ENCODE results near the gene STAT2.
A peak's percentile ranks its signal among the peaks of the same experiment; 100 is the strongest.
"Not testable (repeated sequence)": the region's sequence is repeated elsewhere in the genome, so short reads cannot be mapped to it uniquely, and the experiment has no call there.

The STAT2 gene

DNA sequence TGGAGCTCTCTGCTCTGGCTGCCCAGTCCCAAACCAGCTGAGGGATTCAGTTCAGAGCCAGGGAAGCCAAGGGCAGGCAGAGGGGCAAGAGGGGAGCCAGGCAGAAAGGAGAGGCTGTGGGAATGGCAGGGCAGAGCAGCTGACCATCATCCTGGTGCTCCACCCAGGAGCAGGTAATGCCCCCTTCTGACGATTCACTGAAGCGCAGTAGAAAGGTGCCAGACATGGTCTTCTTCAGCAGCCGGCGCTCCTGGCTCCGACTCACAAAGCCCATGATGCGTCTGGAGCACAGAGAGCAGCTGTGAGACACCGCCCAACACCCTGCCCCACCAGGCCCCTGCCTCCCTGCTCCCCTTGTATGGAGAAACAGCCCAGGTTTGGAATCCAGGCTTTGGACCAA is 13.2 kb downstream of the STAT2 start:
- peak; percentile 39 for DNase-seq (ENCODE audit: low read depth)
- no peak for TF ChIP-seq MYC (IDR thresholded peaks at IDR 0.05; ENCODE audit: low read depth, low read length)
- TF ChIP-seq, protein P1, sequence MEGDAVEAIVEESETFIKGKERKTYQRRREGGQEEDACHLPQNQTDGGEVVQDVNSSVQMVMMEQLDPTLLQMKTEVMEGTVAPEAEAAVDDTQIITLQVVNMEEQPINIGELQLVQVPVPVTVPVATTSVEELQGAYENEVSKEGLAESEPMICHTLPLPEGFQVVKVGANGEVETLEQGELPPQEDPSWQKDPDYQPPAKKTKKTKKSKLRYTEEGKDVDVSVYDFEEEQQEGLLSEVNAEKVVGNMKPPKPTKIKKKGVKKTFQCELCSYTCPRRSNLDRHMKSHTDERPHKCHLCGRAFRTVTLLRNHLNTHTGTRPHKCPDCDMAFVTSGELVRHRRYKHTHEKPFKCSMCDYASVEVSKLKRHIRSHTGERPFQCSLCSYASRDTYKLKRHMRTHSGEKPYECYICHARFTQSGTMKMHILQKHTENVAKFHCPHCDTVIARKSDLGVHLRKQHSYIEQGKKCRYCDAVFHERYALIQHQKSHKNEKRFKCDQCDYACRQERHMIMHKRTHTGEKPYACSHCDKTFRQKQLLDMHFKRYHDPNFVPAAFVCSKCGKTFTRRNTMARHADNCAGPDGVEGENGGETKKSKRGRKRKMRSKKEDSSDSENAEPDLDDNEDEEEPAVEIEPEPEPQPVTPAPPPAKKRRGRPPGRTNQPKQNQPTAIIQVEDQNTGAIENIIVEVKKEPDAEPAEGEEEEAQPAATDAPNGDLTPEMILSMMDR (IDR thresholded peaks at IDR 0.05; ENCODE audit: low read depth, low read length), result peak; percentile 32
- no peak overlapping the region for H3K4me3 ChIP-seq (ENCODE audit: low read depth, low read length)

DNA sequence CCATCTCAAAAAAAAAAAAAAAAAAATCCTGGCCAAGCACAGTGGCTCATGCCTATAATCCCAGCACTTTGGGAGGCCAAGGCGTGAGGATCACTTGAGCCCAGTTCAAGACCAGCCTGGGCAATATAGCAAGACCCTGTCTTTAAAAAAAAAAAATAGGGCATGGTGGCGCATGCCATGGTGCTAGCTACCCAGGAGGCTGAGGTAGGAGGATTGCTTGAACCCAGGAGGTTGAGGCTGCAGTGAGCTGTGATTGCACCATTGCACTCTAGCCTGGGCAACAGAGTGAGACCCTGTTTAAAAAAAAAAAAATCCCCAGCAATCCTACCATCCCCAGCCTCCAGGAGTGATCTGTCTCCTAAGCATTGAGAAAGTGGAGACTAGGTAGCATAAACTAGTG is 17.6 kb downstream of the STAT2 start:
- DNase-seq (ENCODE audit: low read depth); H3K4me3 ChIP-seq (ENCODE audit: low read depth, low read length): not testable (repeated sequence)

DNA sequence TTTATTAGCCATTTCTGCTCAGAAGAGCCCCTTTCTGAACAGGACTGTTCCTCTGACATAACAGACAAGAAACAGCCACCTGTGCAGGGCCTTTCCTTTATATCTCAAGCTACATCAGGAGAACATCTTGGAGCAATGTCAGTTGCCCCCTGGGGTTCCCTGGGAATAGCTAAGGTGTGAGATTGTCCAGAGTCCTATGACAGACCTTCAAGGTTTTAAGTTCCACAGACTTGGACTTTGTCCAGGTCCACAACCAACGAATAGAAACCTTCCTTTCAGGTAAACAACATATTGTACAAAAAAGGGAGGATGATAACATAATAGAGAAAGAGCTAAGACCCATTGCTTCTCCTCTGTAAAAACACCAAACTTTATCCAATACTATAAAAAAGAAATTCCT is 18.3 kb downstream of the STAT2 start:
- TF ChIP-seq, protein P2, sequence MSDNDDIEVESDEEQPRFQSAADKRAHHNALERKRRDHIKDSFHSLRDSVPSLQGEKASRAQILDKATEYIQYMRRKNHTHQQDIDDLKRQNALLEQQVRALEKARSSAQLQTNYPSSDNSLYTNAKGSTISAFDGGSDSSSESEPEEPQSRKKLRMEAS (IDR thresholded peaks at IDR 0.05; ENCODE audit: low read depth, low read length), result no peak
- TF ChIP-seq, protein P1 (IDR thresholded peaks at IDR 0.05; ENCODE audit: low read depth, low read length), result no peak
- TF ChIP-seq POLR2A (IDR thresholded peaks at IDR 0.05; ENCODE audit: extremely low read depth, insufficient read length) (no peak), MYC (IDR thresholded peaks at IDR 0.05; ENCODE audit: low read depth, low read length) (no peak)
- no peak for DNase-seq (ENCODE audit: low read depth)
- H3K4me3 ChIP-seq (ENCODE audit: low read depth, low read length), result no peak overlapping the region

DNA sequence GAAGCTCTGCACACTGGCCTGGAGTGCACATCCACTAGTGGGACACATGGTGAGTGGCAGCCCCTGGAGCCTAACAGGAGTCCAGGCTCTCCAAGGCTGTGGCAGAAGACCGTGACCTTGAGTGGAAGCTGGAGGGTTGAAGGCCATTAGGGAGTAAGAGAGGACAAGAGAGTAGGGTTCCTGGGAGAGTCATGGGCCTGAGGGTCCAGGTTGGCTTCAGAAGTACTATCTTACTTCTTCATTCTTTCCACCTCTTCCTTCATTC is 20.8 kb downstream of the STAT2 start:
- no peak for DNase-seq (ENCODE audit: low read depth)
- no peak for TF ChIP-seq MYC (IDR thresholded peaks at IDR 0.05; ENCODE audit: low read depth, low read length)
- H3K4me3 ChIP-seq (ENCODE audit: low read depth, low read length), result no peak overlapping the region

DNA sequence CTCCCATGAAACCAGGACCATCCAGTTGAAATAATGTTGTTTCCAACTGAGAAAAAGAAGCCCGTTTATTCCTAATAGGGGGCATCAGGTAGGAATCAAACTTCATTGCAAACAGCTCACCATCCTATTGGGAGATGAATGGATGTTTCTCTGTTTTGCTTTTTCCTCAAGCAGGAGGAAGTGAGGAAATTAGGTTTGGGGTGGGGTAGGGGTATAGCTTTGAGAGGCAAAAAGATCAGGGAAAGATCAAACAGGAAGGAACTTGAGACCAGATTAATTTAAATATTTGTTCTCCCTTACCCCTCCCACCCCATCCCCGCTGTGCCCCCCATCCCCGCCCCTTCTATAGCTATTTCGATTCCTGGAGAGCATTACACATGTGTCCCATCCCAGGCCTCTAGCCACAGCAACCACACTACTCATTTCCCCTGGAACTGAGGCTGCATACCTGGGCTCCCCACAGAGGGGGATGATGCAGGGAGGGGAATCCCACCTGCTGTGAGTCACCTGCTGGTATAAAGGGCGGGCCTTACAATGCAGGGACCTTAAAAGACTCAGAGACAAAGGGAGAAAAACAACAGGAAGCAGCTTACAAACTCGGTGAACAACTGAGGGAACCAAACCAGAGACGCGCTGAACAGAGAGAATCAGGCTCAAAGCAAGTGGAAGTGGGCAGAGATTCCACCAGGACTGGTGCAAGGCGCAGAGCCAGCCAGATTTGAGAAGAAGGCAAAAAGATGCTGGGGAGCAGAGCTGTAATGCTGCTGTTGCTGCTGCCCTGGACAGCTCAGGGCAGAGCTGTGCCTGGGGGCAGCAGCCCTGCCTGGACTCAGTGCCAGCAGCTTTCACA is 21.4 kb downstream of the STAT2 start, which contains the start of gene IL23A:
IL23A (plus strand) TSS at position 577 of the 850 bp plus-strand sequence; CDS start at position 738, 161 bp downstream.
- no peak for DNase-seq (ENCODE audit: low read depth)
- H3K4me3 ChIP-seq (ENCODE audit: low read depth, low read length), result no peak within 1 kb of the TSS
- TF ChIP-seq, protein P1 (IDR thresholded peaks at IDR 0.05; ENCODE audit: low read depth, low read length), result no peak
- TF ChIP-seq, protein P2 (IDR thresholded peaks at IDR 0.05; ENCODE audit: low read depth, low read length), result no peak
- TF ChIP-seq MYC (IDR thresholded peaks at IDR 0.05; ENCODE audit: low read depth, low read length) (no peak), POLR2A (IDR thresholded peaks at IDR 0.05; ENCODE audit: extremely low read depth, insufficient read length) (no peak)

DNA sequence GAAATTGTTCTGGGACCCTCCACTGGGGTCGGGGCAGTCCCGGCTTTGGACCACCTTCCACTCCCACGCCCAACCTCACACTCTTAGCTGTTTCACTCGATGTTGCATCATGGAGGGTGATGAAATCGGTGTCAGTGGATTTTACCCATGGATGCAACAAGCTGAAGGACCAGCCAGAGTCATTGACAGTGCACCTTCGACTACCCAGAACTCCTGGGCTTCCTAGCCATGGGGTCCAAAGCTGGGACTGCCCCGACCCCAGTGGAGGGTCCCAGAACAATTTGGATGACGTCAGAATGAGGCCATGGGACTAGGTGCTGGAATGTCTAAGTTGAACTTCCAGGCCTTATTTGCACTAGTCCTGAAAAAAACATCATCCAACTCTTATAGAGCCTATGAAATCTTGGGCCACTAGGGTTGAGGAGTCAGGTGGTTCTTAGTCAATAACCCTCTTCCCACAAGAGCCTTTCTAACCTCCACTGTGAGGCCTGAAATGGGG is 22.1 kb downstream of the STAT2 start:
- peak; percentile 62 for DNase-seq (ENCODE audit: low read depth)
- no peak overlapping the region for H3K4me3 ChIP-seq (ENCODE audit: low read depth, low read length)
- TF ChIP-seq, protein P1 (IDR thresholded peaks at IDR 0.05; ENCODE audit: low read depth, low read length), result no peak
- TF ChIP-seq, protein P2 (IDR thresholded peaks at IDR 0.05; ENCODE audit: low read depth, low read length), result no peak
- TF ChIP-seq POLR2A (IDR thresholded peaks at IDR 0.05; ENCODE audit: extremely low read depth, insufficient read length) (no peak), MYC (IDR thresholded peaks at IDR 0.05; ENCODE audit: low read depth, low read length) (no peak)
